Endothelial cell of umbilical vein (primary cell): ENCODE measurements around the gene HOXB2. TPM values are rescaled to one million over a fixed set of nuclear protein-coding genes. Genes with fewer than 3 reads are reported as not detected.

ENCODE experiments used
- BruUV-seq: library from RNA; stranded (reverse); fragments of 400-500 nt; replicated peaks from 2 replicates; lab custom pipeline; 2021; lab: Mats Ljungman, UMichigan
- CTCF ChIA-PET: fragments of 300-600, 350-600 bp; sonication (Branson Sonifier 250); formaldehyde crosslinking; loops from one replicate; lab custom pipeline; 2021; ENCODE audit warnings: antibody characterized with exemption, inconsistent platforms; lab: Charles Lee
- POLR2A ChIA-PET: fragments of 300-600, 350-600 bp; sonication (Branson Sonifier 250); formaldehyde crosslinking; loops from one replicate; lab custom pipeline; 2021; ENCODE audit warnings: antibody characterized with exemption, inconsistent platforms; lab: Charles Lee
- DNase-seq: peaks from one replicate; pipeline ENCODE4 v3.0.0-alpha.2; 2011; ENCODE audit warnings: low read depth, low spot score
- FAIRE-seq: peaks from 2 replicates; lab custom pipeline; 2011; peaks lifted over from hg19 to GRCh38; lab: Jason Lieb, UNC
- H2AFZ ChIP-seq: 2 replicates; pipeline ENCODE4 v1.6.0; 2012; ENCODE audit warnings: low read depth, low read length, control low read depth, inconsistent platforms
- H3K27ac ChIP-seq: 2 replicates; pipeline ENCODE4 v1.5.1; 2011; ENCODE audit warnings: low read depth, mild to moderate bottlenecking, control low read depth, low read length, moderate library complexity; ENCODE audit not compliant: insufficient read depth
- H3K27me3 ChIP-seq, 2 experiments: 2 replicates each; pipeline versions ENCODE4 v1.6.0 to v1.6.1; 2011; ENCODE audit warnings: low read length in 2 of 2, mixed read lengths in 1 of 2; ENCODE audit not compliant: control insufficient read depth in 2 of 2, insufficient read depth in 2 of 2
- H3K36me3 ChIP-seq, 2 experiments: 2 replicates in 1 of 2; 3 replicates in 1 of 2; pipeline ENCODE4 v1.5.1; 2011; ENCODE audit warnings: low read length in 2 of 2, mild to moderate bottlenecking in 1 of 2, moderate library complexity in 1 of 2; ENCODE audit not compliant: control insufficient read depth in 2 of 2, insufficient read depth in 2 of 2; ENCODE audit errors: extremely low read depth in 1 of 2
- H3K4me1 ChIP-seq: 3 replicates; pipeline ENCODE4 v1.5.1; 2011; ENCODE audit warnings: mild to moderate bottlenecking, low read length; ENCODE audit not compliant: control insufficient read depth, insufficient read depth; ENCODE audit errors: extremely low read depth
- H3K4me2 ChIP-seq: 2 replicates; pipeline ENCODE4 v1.6.1; 2011; ENCODE audit warnings: low read length, control low read depth, mixed read lengths; ENCODE audit not compliant: insufficient read depth
- H3K4me3 ChIP-seq, 3 experiments: fragments of 200-600 bp in 1 of 3; sonication (generic), shearing (Covaris generic) in 1 of 3; replicated peaks in 1 of 3; 2 replicates each; pipeline ENCODE4 v1.5.1; 2011 to 2016; ENCODE audit warnings: control low read depth in 3 of 3, low read length in 3 of 3, mild to moderate bottlenecking in 2 of 3, inconsistent platforms in 1 of 3, low read depth in 1 of 3, moderate library complexity in 1 of 3; ENCODE audit not compliant: insufficient read depth in 1 of 3
- H3K79me2 ChIP-seq: 2 replicates; pipeline ENCODE4 v1.6.0; 2012; ENCODE audit warnings: low read length, inconsistent platforms; ENCODE audit not compliant: control insufficient read depth, insufficient read depth
- H3K9ac ChIP-seq: replicated peaks from 2 replicates; pipeline ENCODE3; 2011; ENCODE audit warnings: low read length, control low read depth; ENCODE audit not compliant: insufficient read depth; ENCODE audit errors: extremely low read depth
- H3K9me1 ChIP-seq: replicated peaks from 3 replicates; pipeline ENCODE4 v1.6.0; 2011; ENCODE audit warnings: mild to moderate bottlenecking, low read length; ENCODE audit not compliant: control insufficient read depth, insufficient read depth; ENCODE audit errors: extremely low read depth
- H3K9me3 ChIP-seq: replicated peaks from 2 replicates; pipeline ENCODE4 v1.5.1; 2012; ENCODE audit warnings: low read length, inconsistent platforms; ENCODE audit not compliant: control insufficient read depth, insufficient read depth
- H4K20me1 ChIP-seq: replicated peaks from 2 replicates; pipeline ENCODE3; 2011; ENCODE audit warnings: mild to moderate bottlenecking, low read length; ENCODE audit not compliant: control insufficient read depth, insufficient read depth; ENCODE audit errors: extremely low read depth
- CTCF ChIP-seq, 2 donors: IDR thresholded peaks; 1 replicate in 1 of 2; 2 replicates in 1 of 2; pipeline ENCODE4 v1.5.1; 2011; ENCODE audit warnings: low read length in 2 of 2, mild to moderate bottlenecking in 2 of 2, moderate library complexity in 2 of 2, control low read depth in 1 of 2, inconsistent platforms in 1 of 2, low read depth in 1 of 2; ENCODE audit not compliant: insufficient read depth in 1 of 2; ENCODE audit errors: extremely low read depth in 1 of 2
- EZH2 ChIP-seq: IDR thresholded peaks from 2 replicates; pipeline ENCODE4 v1.6.1; 2012; ENCODE audit warnings: borderline replicate concordance, low read depth, mild to moderate bottlenecking, moderate library complexity, low read length, inconsistent platforms; ENCODE audit not compliant: severe bottlenecking
- FOS ChIP-seq: IDR thresholded peaks from 2 replicates; pipeline ENCODE4 v1.6.1; 2011; ENCODE audit warnings: mild to moderate bottlenecking, low read length, moderate library complexity, borderline replicate concordance; ENCODE audit not compliant: insufficient read depth
- GATA2 ChIP-seq: IDR thresholded peaks from 2 replicates; pipeline ENCODE4 v1.7.0; 2011; ENCODE audit warnings: low read depth, mild to moderate bottlenecking, moderate library complexity, mixed read lengths, low read length; ENCODE audit not compliant: insufficient read length, insufficient read depth
- JUN ChIP-seq: IDR thresholded peaks from 2 replicates; pipeline ENCODE4 v1.6.1; 2011; ENCODE audit warnings: borderline replicate concordance, low read depth; ENCODE audit not compliant: insufficient read length, insufficient read depth
- MAX ChIP-seq: IDR thresholded peaks from 2 replicates; pipeline ENCODE4 v1.6.1; 2011; ENCODE audit not compliant: insufficient read depth, insufficient read length
- MYC ChIP-seq: IDR thresholded peaks from one replicate; pipeline ENCODE4 v1.6.1; 2011; ENCODE audit warnings: mild to moderate bottlenecking, low read depth, low read length
- POLR2A ChIP-seq: IDR thresholded peaks from 2 replicates; pipeline ENCODE4 v1.6.1; 2012; ENCODE audit warnings: low read depth, mild to moderate bottlenecking, control low read depth, low read length
- POLR2AphosphoS5 ChIP-seq: IDR thresholded peaks from 2 replicates; pipeline ENCODE4 v1.6.1; 2012; ENCODE audit warnings: low read depth, mild to moderate bottlenecking, control low read depth, low read length, moderate library complexity; ENCODE audit not compliant: insufficient read depth
- dilution Hi-C: fragments of 300-500 bp; cut with MboI; formaldehyde crosslinking; loops from one replicate; pipeline ENCODE4 v1.15.0; 2019; ENCODE audit warnings: low sequenced_read_pairs; ENCODE audit not compliant: extremely low pct_ligation_motif_present
- intact Hi-C: fragments of 100-400 bp; cut with micrococcal nuclease; formaldehyde crosslinking; loops from one replicate; pipeline ENCODE4 v1.10.0; 2022
- polyA plus RNA-seq, 4 experiments: library from polyadenylated mRNA; depleted of rRNA in 3 of 4; stranded (reverse) in 3 of 4; unstranded in 1 of 4; fragments of >200 nt; gene quantifications; 2 replicates each; pipeline versions ENCODE4 v1.2.1 to v1.2.3, GENCODE V29; 2011 to 2012; ENCODE audit warnings: missing spikeins in 1 of 4
- total RNA-seq: library from RNA; stranded (reverse); gene quantifications from 2 replicates; pipeline ENCODE4 v1.2.3, GENCODE V29; 2021

HOXB2 gene
- total and polyA plus RNA-seq, 2 donors (not counting 3 experiments of a cell fraction or from before 2014, with no cell fraction given) = 14.1 to 23.3 TPM

- no TSS peak for BruUV-seq
- H3K27me3 ChIP-seq = no peaks in the 10 kb centered on the region
- H3K9ac ChIP-seq = no peak overlapping the region
- no peak overlapping the region for H2AFZ ChIP-seq
- CTCF ChIA-PET = interaction anchor here (0.9 to 3.8 kb wide), 3 partner anchors 19 to 334 kb away, joined by 3 to 28 read pairs (median 6); no protein-coding TSS in a partner anchor
- no peak for TF ChIP-seq FOS
- TF ChIP-seq POLR2A = no peak
- no peak for TF ChIP-seq GATA2
- TF ChIP-seq EZH2 = no peak
- no peak for TF ChIP-seq MYC
- no peak for TF ChIP-seq CTCF (IDR thresholded peaks at IDR 0.05; ENCODE audit: extremely low read depth in 1 of 2, insufficient read depth in 1 of 2, low read depth in 1 of 2, low read length in 2 of 2)
- no peak for TF ChIP-seq MAX
- TF ChIP-seq POLR2AphosphoS5 = no peak
- TF ChIP-seq JUN = no peak
- H3K4me3 ChIP-seq = no peak overlapping the region
- no peaks in the 10 kb centered on the region for H4K20me1 ChIP-seq
- no peak overlapping the region for H3K4me2 ChIP-seq
- H3K79me2 ChIP-seq = peaks cover 47% of the 10 kb centered on the region
- peaks cover 10 to 14% of the 10 kb centered on the region in 2 experiments for H3K36me3 ChIP-seq
- no peak overlapping the region for H3K27ac ChIP-seq
- intact Hi-C loops = loop anchor here (2.0 kb wide), 1 partner anchor 14 kb away; no protein-coding TSS in a partner anchor
- H3K4me1 ChIP-seq = peaks cover 40% of the 10 kb centered on the region
- H3K9me1 ChIP-seq = no peaks in the 10 kb centered on the region
- POLR2A ChIA-PET = no interaction called here
- no peak for FAIRE-seq
- H3K9me3 ChIP-seq = no peaks in the 10 kb centered on the region
- no peak for DNase-seq
- dilution Hi-C loops = no loop called here
These were observed 4.3 kb upstream of the HOXB2 start for GRCh38 chr17:48549281-48549630.
